CD4-positive, CD25-positive, alpha-beta regulatory T cell (primary cell): ENCODE measurements around the gene LRP4. TPM values are rescaled to one million over a fixed set of nuclear protein-coding genes. Genes with fewer than 3 reads are reported as not detected.

Source experiments
- ATAC-seq, 2 donors: fragments of 150-1000 bp; cut with Tn5 transposase; one replicate each; pipeline ENCODE4 v1.10.0; 2021; ENCODE audit warnings: low read depth in 2 of 2, moderate number of reproducible peaks in 2 of 2, moderate library complexity in 1 of 2
- DNase-seq, 3 donors: peaks; one replicate each; pipeline versions ENCODE4 v3.0.0 to v3.0.0-alpha.2; 2012 to 2022; ENCODE audit warnings: mixed read lengths in 1 of 3
- H3K27ac ChIP-seq: one replicate; pipeline ENCODE4 v1.7.0; 2013; ENCODE audit warnings: mild to moderate bottlenecking, low read length; ENCODE audit not compliant: insufficient read depth, poor library complexity, severe bottlenecking
- H3K27me3 ChIP-seq: one replicate; pipeline ENCODE4 v1.7.0; 2013; ENCODE audit warnings: low read length; ENCODE audit not compliant: control insufficient read depth, insufficient read depth
- H3K36me3 ChIP-seq: one replicate; pipeline ENCODE4 v1.7.0; 2013; ENCODE audit warnings: mild to moderate bottlenecking, low read length, moderate library complexity; ENCODE audit not compliant: control insufficient read depth, insufficient read depth
- H3K4me1 ChIP-seq: 2 replicates; pipeline ENCODE4 v1.7.0; 2013; ENCODE audit warnings: mild to moderate bottlenecking, low read length; ENCODE audit not compliant: insufficient read depth, control insufficient read depth, poor library complexity, severe bottlenecking
- H3K4me3 ChIP-seq: one replicate; pipeline ENCODE4 v1.7.0; 2013; ENCODE audit warnings: low read depth, mild to moderate bottlenecking, low read length, moderate library complexity
- H3K9me3 ChIP-seq, 2 experiments: 1 replicate in 1 of 2; 2 replicates in 1 of 2; pipeline ENCODE4 v1.7.0; 2013; ENCODE audit warnings: low read length in 2 of 2, mild to moderate bottlenecking in 1 of 2, moderate library complexity in 1 of 2; ENCODE audit not compliant: control insufficient read depth in 2 of 2
- H3K27ac Mint-ChIP-seq, 3 donors: one replicate each; pipeline ENCODE4 v1.8.0; 2020 to 2022; ENCODE audit warnings: mild to moderate bottlenecking in 3 of 3, mixed read lengths in 3 of 3, moderate library complexity in 2 of 3
- H3K27me3 Mint-ChIP-seq: one replicate; pipeline ENCODE4 v1.8.0; 2022; ENCODE audit warnings: mild to moderate bottlenecking, mixed read lengths
- H3K36me3 Mint-ChIP-seq: one replicate; pipeline ENCODE4 v1.8.0; 2020; ENCODE audit warnings: mixed read lengths
- H3K4me1 Mint-ChIP-seq, 4 donors: one replicate each; pipeline ENCODE4 v1.8.0; 2020 to 2022; ENCODE audit warnings: mixed read lengths in 4 of 4, mild to moderate bottlenecking in 1 of 4
- H3K4me3 Mint-ChIP-seq, 4 donors: one replicate each; pipeline ENCODE4 v1.8.0; 2020 to 2022; ENCODE audit warnings: mild to moderate bottlenecking in 4 of 4, mixed read lengths in 4 of 4, moderate library complexity in 3 of 4
- H3K9me3 Mint-ChIP-seq, 7 donors: one replicate each; pipeline ENCODE4 v1.8.0; 2020 to 2022; ENCODE audit warnings: mixed read lengths in 7 of 7, mild to moderate bottlenecking in 3 of 7, moderate library complexity in 2 of 7
- polyA plus RNA-seq, 4 donors: library from polyadenylated mRNA; unstranded; fragments of 300-500 nt; fragmentation: Illumina TruSeq; gene quantifications; one replicate each; pipeline ENCODE4 v1.2.3, GENCODE V29; 2021
- total RNA-seq: library from RNA; stranded (reverse); gene quantifications from one replicate; pipeline ENCODE4 v1.2.3, GENCODE V29; 2022

The LRP4 gene
- total and polyA plus RNA-seq, 5 donors from 2014 or later, result 0.05 TPM; not detected in 4

DNA sequence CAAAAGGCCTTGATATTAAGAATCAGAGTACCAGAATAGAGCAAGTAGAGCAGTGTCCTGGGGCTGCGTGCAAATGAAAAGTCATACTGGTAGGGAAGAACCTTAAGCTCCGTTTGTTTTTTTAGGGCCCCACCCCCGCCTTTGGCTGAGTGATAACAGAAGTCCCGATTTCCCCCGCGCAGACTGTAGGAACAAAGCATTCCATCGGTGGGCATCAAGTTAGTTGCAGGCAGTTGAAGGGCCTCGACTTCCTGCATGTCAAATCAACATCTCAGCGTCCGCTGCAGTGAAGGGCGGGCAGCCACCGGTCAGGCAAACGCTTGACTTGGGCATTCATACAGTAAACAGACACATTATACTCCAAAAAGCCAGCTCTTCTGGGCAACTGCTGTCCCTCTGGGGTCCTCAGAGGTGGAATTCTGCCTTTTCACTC, 11.7 kb downstream of the LRP4 start:
- peaks cover 3% of the 10 kb centered on the region for H3K27me3 ChIP-seq
- no peak overlapping the region for H3K27ac ChIP-seq
- Mint-ChIP-seq H3K36me3 (no peaks in the 10 kb centered on the region), H3K9me3 (no peaks in the 10 kb centered on the region), H3K27me3 (peaks cover 28% of the 10 kb centered on the region), H3K4me1 (peaks cover 0 to 4% (median under 1%) of the 10 kb centered on the region in 4 donors), H3K4me3 (no peak overlapping the region), H3K27ac (no peak overlapping the region)
- H3K4me3 ChIP-seq, result no peak overlapping the region
- H3K9me3 ChIP-seq, result no peaks in the 10 kb centered on the region
- no peak for DNase-seq
- H3K4me1 ChIP-seq, result no peaks in the 10 kb centered on the region
- ATAC-seq, result no peak
- no peaks in the 10 kb centered on the region for H3K36me3 ChIP-seq

GRCh38 chr11:46905806-46906205, 12.5 kb downstream of the LRP4 start:
- H3K4me1 Mint-ChIP-seq, result peaks cover 0 to 4% (median under 1%) of the 10 kb centered on the region in 4 donors
- no peak for ATAC-seq

DNA sequence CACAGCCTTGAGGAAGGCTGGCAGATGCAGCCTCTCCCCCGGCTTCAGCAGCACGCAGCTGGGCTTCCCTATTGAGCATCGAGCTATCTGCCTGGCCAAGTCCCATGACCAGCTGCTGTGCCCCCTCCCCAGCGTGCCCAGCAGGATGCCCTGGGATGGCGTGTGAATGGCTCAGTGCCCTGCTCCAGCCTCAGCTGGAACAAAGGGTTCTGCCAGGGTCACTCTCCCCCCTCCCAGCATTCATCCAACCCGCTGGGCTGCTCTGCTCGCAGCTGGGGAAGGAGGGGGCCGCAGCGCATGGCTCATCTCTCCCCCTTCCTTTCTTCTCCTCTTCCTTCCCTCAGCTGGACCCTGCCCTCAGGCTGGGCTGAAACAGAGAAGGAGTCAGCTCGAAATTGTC, 14.5 kb downstream of the LRP4 start:
- H3K4me3 ChIP-seq, result no peak overlapping the region
- H3K36me3 Mint-ChIP-seq, result no peaks in the 10 kb centered on the region
- no peaks in the 10 kb centered on the region for H3K9me3 Mint-ChIP-seq
- H3K27ac ChIP-seq, result no peak overlapping the region
- no peaks in the 10 kb centered on the region for H3K27me3 ChIP-seq
- peaks cover 0 to 4% (median under 1%) of the 10 kb centered on the region in 4 donors for H3K4me1 Mint-ChIP-seq
- H3K9me3 ChIP-seq, result no peaks in the 10 kb centered on the region
- no peak overlapping the region for H3K27ac Mint-ChIP-seq
- no peaks in the 10 kb centered on the region for H3K36me3 ChIP-seq
- no peaks in the 10 kb centered on the region for H3K4me1 ChIP-seq
- ATAC-seq (no peak), DNase-seq (no peak)
- H3K27me3 Mint-ChIP-seq, result peaks cover 14% of the 10 kb centered on the region
- H3K4me3 Mint-ChIP-seq, result no peak overlapping the region

More at GRCh38 chr11:46905806-46906205, 12.5 kb downstream of the LRP4 start:
- Histone ChIP-seq H3K27me3 (no peaks in the 10 kb centered on the region), H3K9me3 (no peaks in the 10 kb centered on the region), H3K27ac (no peak overlapping the region), H3K4me1 (no peaks in the 10 kb centered on the region), H3K36me3 (no peaks in the 10 kb centered on the region), H3K4me3 (no peak overlapping the region)
- H3K4me3 Mint-ChIP-seq, result no peak overlapping the region
- DNase-seq, result no peak
- peak overlapping the region in 1 of 3 donors; percentile 72 for H3K27ac Mint-ChIP-seq
- no peaks in the 10 kb centered on the region for H3K36me3 Mint-ChIP-seq
- H3K27me3 Mint-ChIP-seq, result peaks cover 23% of the 10 kb centered on the region
- H3K9me3 Mint-ChIP-seq, result no peaks in the 10 kb centered on the region

- Mint-ChIP-seq H3K4me3 (no peak overlapping the region), H3K27ac (no peak overlapping the region), H3K36me3 (no peaks in the 10 kb centered on the region), H3K9me3 (no peaks in the 10 kb centered on the region), H3K27me3 (peaks cover 10% of the 10 kb centered on the region), H3K4me1 (peaks cover 0 to 4% (median under 1%) of the 10 kb centered on the region in 4 donors)
- H3K4me3 ChIP-seq, result no peak overlapping the region
- H3K4me1 ChIP-seq, result no peaks in the 10 kb centered on the region
- no peaks in the 10 kb centered on the region for H3K27me3 ChIP-seq
- ATAC-seq, result no peak
- no peaks in the 10 kb centered on the region for H3K9me3 ChIP-seq
- no peak overlapping the region for H3K27ac ChIP-seq
- H3K36me3 ChIP-seq, result no peaks in the 10 kb centered on the region
- no peak for DNase-seq
Measured at GRCh38 chr11:46902694-46903093, 15.7 kb downstream of the LRP4 start.

DNA sequence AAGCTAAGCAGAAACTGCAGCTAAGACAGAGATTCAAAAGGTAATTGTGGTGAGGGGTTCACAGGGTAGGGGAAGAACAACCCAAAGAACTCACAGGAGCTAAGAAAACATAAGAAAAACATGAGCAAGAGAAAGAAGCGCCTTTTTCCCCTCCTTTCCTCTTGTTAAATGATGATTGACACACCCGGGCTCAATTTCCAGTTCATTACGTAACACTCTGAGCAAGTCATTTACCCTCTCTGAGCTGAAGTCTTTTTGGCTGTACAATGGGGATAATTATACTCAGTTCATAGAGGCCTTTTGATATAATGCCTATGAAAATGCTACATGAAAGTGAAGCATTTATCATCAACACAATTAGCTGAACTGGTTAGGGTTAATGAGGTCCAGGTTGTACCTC, 17.2 kb downstream of the LRP4 start:
- no peak overlapping the region for H3K27ac Mint-ChIP-seq
- no peaks in the 10 kb centered on the region for H3K9me3 Mint-ChIP-seq
- H3K27me3 ChIP-seq, result no peaks in the 10 kb centered on the region
- H3K36me3 ChIP-seq, result no peaks in the 10 kb centered on the region
- DNase-seq, result no peak
- H3K36me3 Mint-ChIP-seq, result no peaks in the 10 kb centered on the region
- ATAC-seq, result no peak
- H3K4me3 Mint-ChIP-seq, result no peak overlapping the region
- no peaks in the 10 kb centered on the region for H3K9me3 ChIP-seq
- H3K4me3 ChIP-seq, result no peak overlapping the region
- H3K4me1 Mint-ChIP-seq, result peaks cover 0 to 2% (median 0%) of the 10 kb centered on the region in 4 donors
- H3K27ac ChIP-seq, result no peak overlapping the region
- H3K27me3 Mint-ChIP-seq, result peaks cover 4% of the 10 kb centered on the region
- H3K4me1 ChIP-seq, result no peaks in the 10 kb centered on the region

DNA sequence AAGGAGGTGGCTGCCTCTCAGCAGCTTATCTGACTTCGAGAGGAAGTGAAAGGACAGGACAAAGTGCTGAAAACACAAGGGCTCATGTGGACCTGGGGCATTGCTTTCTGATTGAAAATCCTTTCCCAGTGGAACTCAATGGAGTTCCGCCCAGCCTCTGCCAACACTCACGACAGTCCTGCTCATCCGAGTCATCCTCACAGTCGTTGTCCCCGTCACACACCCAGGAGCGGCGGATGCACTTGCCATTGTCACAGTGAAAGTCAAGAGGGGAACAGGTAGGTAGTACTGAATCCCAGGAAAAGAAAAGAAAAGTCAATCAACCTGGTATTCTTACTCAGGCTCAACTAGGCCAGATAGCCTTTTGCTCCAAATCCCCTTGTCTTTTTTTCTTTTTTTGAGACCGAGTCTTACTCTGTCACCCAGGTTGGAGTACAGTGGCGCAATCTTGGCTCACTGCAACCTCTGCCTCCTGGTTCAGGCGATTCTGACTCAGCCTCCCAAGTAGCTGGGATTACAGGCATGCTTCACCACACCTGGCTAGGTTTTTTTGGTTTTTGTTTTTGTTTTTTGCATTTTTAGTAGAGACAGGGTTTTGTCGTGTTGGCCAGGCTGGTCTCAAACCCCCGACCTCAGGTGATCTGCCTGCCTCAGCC, 18.1 kb downstream of the LRP4 start:
- Histone ChIP-seq H3K9me3 (no peaks in the 10 kb centered on the region), H3K4me3 (no peak overlapping the region), H3K4me1 (no peaks in the 10 kb centered on the region), H3K27me3 (no peaks in the 10 kb centered on the region), H3K27ac (no peak overlapping the region), H3K36me3 (no peaks in the 10 kb centered on the region)
- Mint-ChIP-seq H3K27me3 (no peaks in the 10 kb centered on the region), H3K36me3 (no peaks in the 10 kb centered on the region), H3K9me3 (no peaks in the 10 kb centered on the region), H3K27ac (no peak overlapping the region), H3K4me3 (no peak overlapping the region), H3K4me1 (peaks cover 0 to 2% (median 0%) of the 10 kb centered on the region in 4 donors)
- no peak for DNase-seq
- no peak for ATAC-seq

- no peaks in the 10 kb centered on the region for H3K9me3 ChIP-seq
- H3K4me3 ChIP-seq, result no peak overlapping the region
- no peaks in the 10 kb centered on the region for H3K27me3 ChIP-seq
- DNase-seq, result no peak
- H3K27ac ChIP-seq, result no peak overlapping the region
- H3K4me3 Mint-ChIP-seq, result no peak overlapping the region
- H3K9me3 Mint-ChIP-seq, result no peaks in the 10 kb centered on the region
- peaks cover 0 to 2% (median 0%) of the 10 kb centered on the region in 4 donors for H3K4me1 Mint-ChIP-seq
- no peak for ATAC-seq
- H3K36me3 Mint-ChIP-seq, result no peaks in the 10 kb centered on the region
- H3K4me1 ChIP-seq, result no peaks in the 10 kb centered on the region
- no peaks in the 10 kb centered on the region for H3K36me3 ChIP-seq
- H3K27me3 Mint-ChIP-seq, result no peaks in the 10 kb centered on the region
- H3K27ac Mint-ChIP-seq, result no peak overlapping the region
Measured at GRCh38 chr11:46899501-46900025, 18.8 kb downstream of the LRP4 start.
